Measurements from ENCODE around the gene HOXD10. TPM values are rescaled to one million over a fixed set of nuclear protein-coding genes. Genes with fewer than 3 reads are reported as not detected.
A peak's percentile ranks its signal among the peaks of the same experiment; 100 is the strongest.

The HOXD10 gene
- total RNA-seq, 1 experiment from 2014 or later = 88.6 TPM

GRCh38 chr2:176111846-176112374 is 4.7 kb upstream of the HOXD10 start:
- peaks cover 67% of the 10 kb centered on the region for H3K36me3 ChIP-seq (ENCODE audit: insufficient read depth, low read length, poor library complexity, severe bottlenecking)
- intact Hi-C loops (cut with micrococcal nuclease; ENCODE audit: unreplicated experiment) = no loop called here
- no peak for DNase-seq (ENCODE audit: low spot score)
- H3K9me3 ChIP-seq (ENCODE audit: low read depth, low read length, poor library complexity, severe bottlenecking) = no peaks in the 10 kb centered on the region
- BruUV-seq (replicated peaks) = no TSS peak
- ChIA-PET POLR2A (ENCODE audit: low non-redundant PET) (interaction anchor here (0.6 kb wide), 1 partner anchor 16 kb away, joined by 4 read pairs; no protein-coding TSS in a partner anchor), CTCF (interaction anchor here (0.5 to 2.4 kb wide), 3 partner anchors 10 to 542 kb away, joined by 4 to 7 read pairs (median 5); partner anchors contain the start of gene HOXD9)
- TF ChIP-seq CTCF (conservative IDR thresholded peaks at IDR 0.05; ENCODE audit: low read depth, low read length) = no peak
- TF ChIP-seq EZH2 (IDR thresholded peaks at IDR 0.05; ENCODE audit: borderline replicate concordance, low read depth, low read length, poor library complexity, severe bottlenecking) = no peak
- H3K4me1 ChIP-seq (ENCODE audit: insufficient read depth, low read length, poor library complexity, severe bottlenecking) = peaks cover 6% of the 10 kb centered on the region
- no peaks in the 10 kb centered on the region for H3K27me3 ChIP-seq (replicated peaks; ENCODE audit: insufficient read depth, low read depth, low read length, poor library complexity)
- peak overlapping the region; percentile 73 for H3K4me3 ChIP-seq (ENCODE audit: low read depth, low read length, poor library complexity, severe bottlenecking)
- H3K27ac ChIP-seq (ENCODE audit: low read depth, low read length, poor library complexity, severe bottlenecking) = peak overlapping the region; percentile 88

GRCh38 chr2:176112375-176113302 is 3.9 kb upstream of the HOXD10 start:
- H3K27me3 ChIP-seq (replicated peaks; ENCODE audit: insufficient read depth, low read depth, low read length, poor library complexity) = no peaks in the 10 kb centered on the region

More at GRCh38 chr2:176112375-176113302, 3.9 kb upstream of the HOXD10 start:
- Histone ChIP-seq H3K36me3 (ENCODE audit: insufficient read depth, low read length, poor library complexity, severe bottlenecking) (peaks cover 75% of the 10 kb centered on the region), H3K4me1 (ENCODE audit: insufficient read depth, low read length, poor library complexity, severe bottlenecking) (peaks cover 13% of the 10 kb centered on the region), H3K9me3 (ENCODE audit: low read depth, low read length, poor library complexity, severe bottlenecking) (no peaks in the 10 kb centered on the region), H3K27ac (ENCODE audit: low read depth, low read length, poor library complexity, severe bottlenecking) (peak overlapping the region; percentile 88), H3K4me3 (ENCODE audit: low read depth, low read length, poor library complexity, severe bottlenecking) (peak overlapping the region; percentile 73)
- intact Hi-C loops (cut with micrococcal nuclease; ENCODE audit: unreplicated experiment) = no loop called here
- no TSS peak for BruUV-seq (replicated peaks)
- TF ChIP-seq CTCF (conservative IDR thresholded peaks at IDR 0.05; ENCODE audit: low read depth, low read length) (no peak), EZH2 (IDR thresholded peaks at IDR 0.05; ENCODE audit: borderline replicate concordance, low read depth, low read length, poor library complexity, severe bottlenecking) (no peak)
- DNase-seq (ENCODE audit: low spot score) = peak; percentile 39
- ChIA-PET CTCF (interaction anchor here (1.4 to 2.4 kb wide), 2 partner anchors 9 to 541 kb away, joined by 4 to 7 read pairs; partner anchors contain the start of gene HOXD9), POLR2A (ENCODE audit: low non-redundant PET) (no interaction called here)
